K562 (cell line): ENCODE results near the gene POFUT2. TPM values are rescaled to one million over a fixed set of nuclear protein-coding genes. Genes with fewer than 3 reads are reported as not detected.

Experiments
- ATAC-seq: fragments of 200-7000 bp; cut with Tn5 transposase; 3 replicates; pipeline ENCODE4 v1.9.1; 2020; ENCODE audit warnings: moderate library complexity
- BruUV-seq: library from RNA; stranded (reverse); fragments of 400-500 nt; replicated peaks from 2 replicates; lab custom pipeline; 2021; lab: Mats Ljungman, UMichigan
- CTCF ChIA-PET: fragments of 300-600 bp; formaldehyde crosslinking; extraction: SDS; loops from one replicate; lab custom pipeline; 2021; ENCODE audit warnings: low intra/inter-chr PET ratio; lab: Yijun Ruan, JAX
- POLR2A ChIA-PET: fragments of 300-600, 350-650 bp; sonication (Branson Sonifier 250); formaldehyde crosslinking; extraction: SDS; loops from one replicate; lab custom pipeline; 2021; ENCODE audit warnings: antibody characterized with exemption, inconsistent platforms; lab: Yijun Ruan, JAX
- DNase-seq, 4 experiments: peaks; one replicate each; pipeline versions ENCODE4 v3.0.0 to v3.0.0-alpha.2; 2011 to 2018; ENCODE audit warnings: low spot score in 3 of 4, mixed read lengths in 3 of 4; ENCODE audit errors: extremely low read depth in 1 of 4
- FAIRE-seq: peaks from 2 replicates; lab custom pipeline; 2011; peaks lifted over from hg19 to GRCh38; lab: Jason Lieb, UNC
- H2AFZ ChIP-seq: 2 replicates; pipeline ENCODE4 v1.6.0; 2011; ENCODE audit warnings: low read depth, low read length, control low read depth, inconsistent platforms
- H3K27ac ChIP-seq: fragments of 200-600 bp; 3 replicates; pipeline ENCODE4 v1.8.0; 2011; ENCODE audit warnings: low read depth, mild to moderate bottlenecking, control low read depth, inconsistent platforms, low read length, moderate library complexity, mixed read lengths; ENCODE audit errors: extremely low read depth
- H3K27me3 ChIP-seq, 2 experiments: fragments of 300-600 bp in 1 of 2; 2 replicates in 1 of 2; 3 replicates in 1 of 2; pipeline versions ENCODE4 v1.6.0 to v1.8.0; 2011; ENCODE audit warnings: inconsistent platforms in 2 of 2, low read length in 2 of 2, mild to moderate bottlenecking in 1 of 2, mixed read lengths in 1 of 2, moderate library complexity in 1 of 2; ENCODE audit not compliant: control insufficient read depth in 2 of 2, insufficient read depth in 2 of 2
- H3K36me3 ChIP-seq: fragments of 300-600 bp; 3 replicates; pipeline ENCODE4 v1.8.0; 2011; ENCODE audit warnings: mild to moderate bottlenecking, low read length, inconsistent platforms; ENCODE audit not compliant: control insufficient read depth, insufficient read depth
- H3K4me1 ChIP-seq, 2 experiments: fragments of 200-600 bp in 1 of 2; replicated peaks in 1 of 2; 2 replicates in 1 of 2; 3 replicates in 1 of 2; pipeline versions ENCODE4 v1.5.1 to v1.8.0; 2011; ENCODE audit warnings: inconsistent platforms in 2 of 2, low read length in 2 of 2, mild to moderate bottlenecking in 1 of 2, mixed read lengths in 1 of 2, moderate library complexity in 1 of 2; ENCODE audit not compliant: control insufficient read depth in 2 of 2, insufficient read depth in 2 of 2
- H3K4me2 ChIP-seq: 2 replicates; pipeline ENCODE4 v1.6.1; 2011; ENCODE audit warnings: low read length, control low read depth, inconsistent platforms, mixed read lengths; ENCODE audit not compliant: insufficient read depth
- H3K4me3 ChIP-seq: fragments of 200-600 bp; sonication (generic), shearing (Covaris generic); 2 replicates; pipeline ENCODE4 v1.5.1; 2016; ENCODE audit warnings: control low read depth, inconsistent platforms
- H3K79me2 ChIP-seq: fragments of 200-600 bp; 3 replicates; pipeline ENCODE4 v1.8.0; 2011; ENCODE audit warnings: low read length, inconsistent platforms; ENCODE audit not compliant: control insufficient read depth, insufficient read depth
- H3K9ac ChIP-seq, 2 experiments: 2 replicates each; pipeline versions ENCODE4 v1.6.0 to v1.6.1; 2011; ENCODE audit warnings: low read depth in 2 of 2, low read length in 2 of 2, control low read depth in 1 of 2, inconsistent platforms in 1 of 2, mild to moderate bottlenecking in 1 of 2, mixed read lengths in 1 of 2; ENCODE audit not compliant: insufficient read depth in 1 of 2
- H3K9me1 ChIP-seq: one replicate; pipeline ENCODE4 v1.6.0; 2011; ENCODE audit warnings: inconsistent platforms, mild to moderate bottlenecking, low read length, moderate library complexity; ENCODE audit not compliant: control insufficient read depth, insufficient read depth
- H3K9me3 ChIP-seq: replicated peaks from 2 replicates; pipeline ENCODE4 v1.5.1; 2011; ENCODE audit warnings: low read depth, low read length, inconsistent platforms; ENCODE audit not compliant: control insufficient read depth, insufficient read depth
- H4K20me1 ChIP-seq: replicated peaks from 2 replicates; pipeline ENCODE4 v1.6.1; 2011; ENCODE audit warnings: low read length, inconsistent platforms, mixed read lengths; ENCODE audit not compliant: control insufficient read depth, insufficient read depth
- CBFA2T2 ChIP-seq: fragments of 450-650 bp; conservative IDR thresholded peaks from 2 replicates; pipeline ENCODE4 v1.6.1; 2017; ENCODE audit warnings: mild to moderate bottlenecking
- MEIS2 ChIP-seq: fragments of 450-650 bp; IDR thresholded peaks from 2 replicates; pipeline ENCODE4 v1.6.1; 2014; ENCODE audit warnings: mild to moderate bottlenecking; ENCODE audit not compliant: partially characterized antibody
- POU5F1 ChIP-seq: fragments of 150-350 bp; IDR thresholded peaks from 2 replicates; pipeline ENCODE4 v1.6.1; 2014; ENCODE audit warnings: borderline replicate concordance, low read length, low read depth, mild to moderate bottlenecking; ENCODE audit not compliant: partially characterized antibody
- RUNX1 ChIP-seq: sonication (generic); IDR thresholded peaks from 2 replicates; pipeline ENCODE4 v1.6.1; 2016; ENCODE audit warnings: antibody characterized with exemption, low read depth
- ZFP36 ChIP-seq: fragments of 150-350 bp; IDR thresholded peaks from 2 replicates; pipeline ENCODE4 v1.6.1; 2018; ENCODE audit warnings: low read length, low read depth; ENCODE audit not compliant: partially characterized antibody
- ZNF586 ChIP-seq: fragments of 450-650 bp; formaldehyde crosslinking; conservative IDR thresholded peaks from 2 replicates; pipeline ENCODE4 v1.4.0; 2020; ENCODE audit warnings: mild to moderate bottlenecking, moderate library complexity
- WGBS: fragments of 100-300 bp; shearing (Covaris generic); methylation state at CpG from one replicate; pipeline ENCODE4 v1.1.6; 2016; ENCODE audit warnings: low coverage, mixed read lengths; ENCODE audit not compliant: insufficient coverage; ENCODE audit errors: missing lambda C conversion rate; 5-methylcytosine and 5-hydroxymethylcytosine counted together
- in situ Hi-C: fragments of 300-500 bp; cut with MboI; formaldehyde crosslinking; loops from 4 replicates; pipeline ENCODE4 v1.15.0; 2018; ENCODE audit warnings: inconsistent platforms, mixed read lengths
- intact Hi-C: fragments of 100-400 bp; cut with micrococcal nuclease; formaldehyde crosslinking; loops from 2 replicates; pipeline ENCODE4 v1.14.2; 2022
- polyA plus RNA-seq, 8 experiments: library from polyadenylated mRNA; depleted of rRNA in 4 of 8; stranded (reverse) in 5 of 8; unstranded in 3 of 8; fragments of >200 nt; fragmentation: Nextera tagmentation in 2 of 8; fragmentation: Illumina TruSeq in 1 of 8; extraction: Ambion mirVana in 2 of 8; extraction: Trizol in 1 of 8; gene quantifications; 2 replicates each; pipeline versions ENCODE4 v1.2.1 to v1.2.3, GENCODE V29; 2011 to 2014; ENCODE audit warnings: inconsistent platforms in 1 of 8, missing spikeins in 1 of 8
- total RNA-seq, 7 experiments: library from RNA; depleted of rRNA in 6 of 7; stranded (reverse); fragments of >200 nt in 6 of 7; fragmentation: Illumina TruSeq in 2 of 7; extraction: Trizol in 2 of 7; gene quantifications; 2 replicates each; pipeline versions ENCODE4 v1.2.1 to v1.2.3, GENCODE V29; 2011 to 2021; ENCODE audit warnings: low replicate concordance in 1 of 7

The POFUT2 gene
- total and polyA plus RNA-seq, 9 of the 15 experiments (the other 6 are each of a cell fraction or from before 2014, with no cell fraction given): 1.1 to 24.2 (median 11.0) TPM

DNA sequence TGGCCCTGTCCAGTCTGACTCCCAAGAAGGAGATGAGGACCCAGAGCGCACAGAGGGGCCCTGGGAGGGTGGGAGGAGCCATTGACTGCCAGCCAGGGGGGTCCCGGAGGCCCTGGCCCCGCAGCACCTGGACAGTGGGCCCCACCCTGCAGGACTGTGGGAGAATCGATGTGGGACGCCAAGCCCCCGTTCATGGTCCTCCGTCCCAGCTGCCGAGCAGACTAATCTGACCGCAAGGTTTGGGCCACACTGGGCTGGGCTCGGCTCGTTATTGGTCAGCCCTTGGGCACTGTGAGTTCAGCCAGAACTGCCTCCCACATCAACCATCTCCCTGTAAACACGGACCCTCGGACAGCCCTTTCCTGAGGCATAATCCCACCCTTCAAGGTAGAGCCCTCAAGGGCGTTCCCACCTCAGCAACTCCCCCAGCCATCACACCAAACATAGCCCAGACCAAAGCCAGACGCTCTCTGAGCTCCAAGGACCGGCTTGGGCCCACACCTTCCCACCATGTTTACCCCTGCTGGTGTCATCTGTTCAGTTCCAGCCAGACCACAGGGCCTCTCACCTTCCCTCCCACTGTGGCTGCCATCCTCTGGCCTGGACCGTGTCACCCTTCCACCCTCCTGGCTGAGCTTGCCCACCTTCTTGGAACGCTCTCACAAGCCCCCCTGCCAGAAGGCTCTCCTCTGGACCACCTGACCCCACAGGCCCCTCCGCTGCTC, 16.2 kb upstream of the POFUT2 start (continued):
- TF ChIP-seq ZFP36: no peak
- TF ChIP-seq RUNX1: no peak

DNA sequence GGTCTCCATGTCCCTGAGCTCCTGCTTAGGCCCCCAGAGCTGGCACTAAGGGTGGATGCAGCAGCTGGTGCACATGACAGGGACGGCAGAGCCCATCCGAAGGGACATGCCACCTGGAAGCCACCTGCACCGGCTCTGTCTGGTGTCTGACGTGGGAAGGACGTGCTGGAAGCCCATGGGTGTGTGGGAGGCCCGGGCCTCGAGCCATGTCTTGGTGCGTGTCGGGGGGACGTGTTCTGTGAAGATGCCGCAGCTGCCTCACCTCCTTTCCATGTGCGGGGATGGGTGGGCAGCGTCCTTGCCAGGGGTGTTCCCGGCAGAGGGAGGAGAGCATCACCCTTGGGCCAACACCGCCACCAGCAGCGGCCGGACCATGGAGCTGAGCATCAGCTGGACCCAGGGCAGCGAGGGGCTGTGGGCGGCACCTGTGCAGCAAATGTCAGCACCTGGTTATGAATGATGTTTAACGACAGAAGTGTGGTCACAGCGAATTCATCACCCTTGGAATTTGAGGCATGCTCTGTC, 15.5 kb upstream of the POFUT2 start:
- BruUV-seq: no TSS peak
- no peaks in the 10 kb centered on the region for H3K36me3 ChIP-seq
- H3K9ac ChIP-seq: no peak overlapping the region; a peak in 1 of 4 replicates
- CTCF ChIA-PET: no interaction called here
- intact Hi-C loops: no loop called here
- no peak overlapping the region for H2AFZ ChIP-seq
- H3K27me3 ChIP-seq: peaks cover 0 to 58% of the 10 kb centered on the region in 2 experiments; a peak in 3 of 5 replicates
- no peaks in the 10 kb centered on the region for H3K9me3 ChIP-seq
- no peaks in the 10 kb centered on the region for H3K9me1 ChIP-seq
- no peaks in the 10 kb centered on the region for H3K79me2 ChIP-seq
- POLR2A ChIA-PET: interaction anchor here (0.5 to 0.6 kb wide), 2 partner anchors 22 to 515 kb away, joined by 4 read pairs; no protein-coding TSS in a partner anchor
- WGBS: 23% methylated on average over 20 of the region's 21 CpGs
- DNase-seq: no peak
- H3K4me3 ChIP-seq: no peak overlapping the region
- TF ChIP-seq MEIS2: peak; percentile 13
- TF ChIP-seq ZNF586 (CRISPR knock-in tag): no peak
- no peak for TF ChIP-seq POU5F1
- TF ChIP-seq CBFA2T2: no peak
- FAIRE-seq: no peak
- peaks cover 7% of the 10 kb centered on the region; the same call in 1 of the 2 replicates for H4K20me1 ChIP-seq
- H3K4me1 ChIP-seq: peaks cover 30 to 67% of the 10 kb centered on the region in 2 experiments
- no peak overlapping the region for H3K27ac ChIP-seq
- no peak overlapping the region for H3K4me2 ChIP-seq
- ATAC-seq: no peak
- in situ Hi-C loops: loop anchor here (5.0 to 10.0 kb wide), 2 partner anchors 129 to 522 kb away; no protein-coding TSS in a partner anchor
